HepG2 (cell line): ENCODE results near the gene EIF3A. TPM values are rescaled to one million over a fixed set of nuclear protein-coding genes. Genes with fewer than 3 reads are reported as not detected.

Experiments
- DDIT3 ChIP-seq: sonication (generic); formaldehyde crosslinking; IDR thresholded peaks from 2 replicates; pipeline ENCODE4 v1.4.0; 2020; ENCODE audit warnings: mild to moderate bottlenecking, missing genetic modification reagents
- EHMT2 ChIP-seq: fragments of 200-600 bp; sonication (generic); IDR thresholded peaks from 2 replicates; pipeline ENCODE4 v1.7.0; 2017; ENCODE audit warnings: antibody characterized with exemption, low read depth, low read length, borderline replicate concordance
- FOSL1 ChIP-seq: sonication (generic); formaldehyde crosslinking; IDR thresholded peaks from 2 replicates; pipeline ENCODE4 v1.9.0; 2021; ENCODE audit warnings: missing genetic modification reagents, borderline replicate concordance
- FOXO1 ChIP-seq: sonication (generic); formaldehyde crosslinking; IDR thresholded peaks from 2 replicates; pipeline ENCODE4 v1.4.0; 2020; ENCODE audit warnings: missing genetic modification reagents
- GMEB1 ChIP-seq: sonication (generic); formaldehyde crosslinking; IDR thresholded peaks from 2 replicates; pipeline ENCODE4 v1.5.1; 2020; ENCODE audit warnings: missing genetic modification reagents, mild to moderate bottlenecking, borderline replicate concordance
- IKZF4 ChIP-seq: sonication (generic); formaldehyde crosslinking; IDR thresholded peaks from 2 replicates; pipeline ENCODE4 v1.5.1; 2020; ENCODE audit warnings: borderline replicate concordance, mild to moderate bottlenecking, low read depth, missing genetic modification reagents; ENCODE audit errors: not compliant biosample characterization
- KDM2A ChIP-seq: sonication (generic); formaldehyde crosslinking; IDR thresholded peaks from 2 replicates; pipeline ENCODE4 v1.4.0; 2020; ENCODE audit warnings: low read depth, missing genetic modification reagents, borderline replicate concordance
- KDM4B ChIP-seq: sonication (generic); formaldehyde crosslinking; IDR thresholded peaks from 2 replicates; pipeline ENCODE4 v1.4.0; 2020; ENCODE audit warnings: missing genetic modification reagents
- MIER3 ChIP-seq: IDR thresholded peaks from 2 replicates; pipeline ENCODE4 v1.6.1; 2016; ENCODE audit warnings: missing compliant biosample characterization, borderline replicate concordance
- MXI1 ChIP-seq: IDR thresholded peaks from 3 replicates; pipeline ENCODE4 v1.6.1; 2012; ENCODE audit warnings: low read depth, low read length, inconsistent platforms, borderline replicate concordance
- NBN ChIP-seq: fragments of 450-650 bp; conservative IDR thresholded peaks from 2 replicates; pipeline ENCODE4 v1.6.1; 2017
- PRPF4 ChIP-seq: fragments of 200-400 bp; formaldehyde crosslinking; IDR thresholded peaks from 2 replicates; pipeline ENCODE4 v1.6.1; 2016; ENCODE audit warnings: low read length, low read depth; ENCODE audit not compliant: poor library complexity, severe bottlenecking
- RAD21 ChIP-seq: fragments of 450-650 bp; formaldehyde crosslinking; IDR thresholded peaks from 2 replicates; pipeline ENCODE4 v1.5.0; 2020; ENCODE audit warnings: mild to moderate bottlenecking
- RBM22 ChIP-seq: fragments of 200-400 bp; formaldehyde crosslinking; optimal IDR thresholded peaks from 2 replicates; pipeline ENCODE3; 2017; ENCODE audit warnings: mild to moderate bottlenecking, low read length, moderate library complexity
- RELA ChIP-seq: sonication (generic); formaldehyde crosslinking; IDR thresholded peaks from 2 replicates; pipeline ENCODE4 v1.4.0; 2020; ENCODE audit warnings: missing genetic modification reagents
- SMC3 ChIP-seq: IDR thresholded peaks from 2 replicates; pipeline ENCODE4 v1.6.1; 2011; ENCODE audit warnings: low read length, improper control_type of control experiment
- SP1 ChIP-seq, 2 experiments: fragments of 450-650 bp in 1 of 2; sonication (generic) in 1 of 2; formaldehyde crosslinking in 1 of 2; IDR thresholded peaks; 2 replicates each; pipeline versions ENCODE4 v1.4.0 to v1.6.1; 2016 to 2020; ENCODE audit warnings: missing genetic modification reagents in 1 of 2
- SRSF9 ChIP-seq: fragments of 200-400 bp; formaldehyde crosslinking; IDR thresholded peaks from 2 replicates; pipeline ENCODE4 v1.6.1; 2018; ENCODE audit warnings: borderline replicate concordance, mild to moderate bottlenecking, low read depth, low read length; ENCODE audit not compliant: insufficient read depth, poor library complexity, severe bottlenecking
- SUZ12 ChIP-seq: fragments of 150-350 bp; IDR thresholded peaks from 2 replicates; pipeline ENCODE4 v1.6.1; 2014; ENCODE audit warnings: low read depth, low read length
- ZBTB3 ChIP-seq: sonication (generic); formaldehyde crosslinking; IDR thresholded peaks from 2 replicates; pipeline ENCODE4 v1.4.0; 2020; ENCODE audit warnings: low read depth, mild to moderate bottlenecking, moderate library complexity, missing genetic modification reagents, borderline replicate concordance
- ZEB1 ChIP-seq: IDR thresholded peaks from 2 replicates; pipeline ENCODE4 v1.6.1; 2012; ENCODE audit warnings: mild to moderate bottlenecking, low read depth, inconsistent platforms; ENCODE audit not compliant: insufficient replicate concordance
- ZFP36L1 ChIP-seq: sonication (generic); formaldehyde crosslinking; IDR thresholded peaks from 2 replicates; pipeline ENCODE4 v1.8.0; 2022; ENCODE audit warnings: mild to moderate bottlenecking, missing genetic modification reagents, moderate library complexity
- ZMYM3 ChIP-seq: sonication (generic); formaldehyde crosslinking; IDR thresholded peaks from 2 replicates; pipeline ENCODE4 v1.5.1; 2020; ENCODE audit warnings: mild to moderate bottlenecking, missing genetic modification reagents
- ZNF24 ChIP-seq: fragments of 450-650 bp; IDR thresholded peaks from 2 replicates; pipeline ENCODE4 v1.6.1; 2017; ENCODE audit warnings: antibody characterized with exemption, mild to moderate bottlenecking
- ZNF557 ChIP-seq: sonication (generic); formaldehyde crosslinking; IDR thresholded peaks from 2 replicates; pipeline ENCODE4 v1.4.0; 2020; ENCODE audit warnings: missing genetic modification reagents
- ZNF674 ChIP-seq: sonication (generic); formaldehyde crosslinking; IDR thresholded peaks from 2 replicates; pipeline ENCODE4 v1.5.0; 2020; ENCODE audit warnings: low read depth, mild to moderate bottlenecking, missing genetic modification reagents
- ZNF773 ChIP-seq: sonication (generic); formaldehyde crosslinking; IDR thresholded peaks from 2 replicates; pipeline ENCODE4 v1.4.0; 2020; ENCODE audit warnings: missing genetic modification reagents, borderline replicate concordance
- ZNF883 ChIP-seq: sonication (generic); formaldehyde crosslinking; IDR thresholded peaks from 2 replicates; pipeline ENCODE4 v1.5.1; 2020; ENCODE audit warnings: mild to moderate bottlenecking, missing genetic modification reagents; ENCODE audit errors: not compliant biosample characterization
- polyA plus RNA-seq, 8 experiments: library from polyadenylated mRNA; depleted of rRNA in 3 of 8; stranded (reverse) in 7 of 8; unstranded in 1 of 8; fragments of >200 nt; fragmentation: Illumina TruSeq in 4 of 8; extraction: Trizol in 4 of 8; gene quantifications; 2 replicates each; pipeline versions ENCODE4 v1.2.1 to v1.2.3, GENCODE V29; 2011 to 2016; ENCODE audit warnings: low read depth in 4 of 8, missing spikeins in 1 of 8, mixed read lengths in 1 of 8; ENCODE audit not compliant: insufficient read depth in 1 of 8
- total RNA-seq, 5 experiments: library from RNA; depleted of rRNA; stranded (reverse); fragments of >200 nt; fragmentation: Illumina TruSeq; extraction: Trizol; gene quantifications; 2 replicates each; pipeline ENCODE4 v1.2.3, GENCODE V29; 2016; ENCODE audit warnings: low read depth in 1 of 5
- TF ChIP-seq, protein P1 (sequence below): sonication (generic); formaldehyde crosslinking; IDR thresholded peaks from 2 replicates; pipeline ENCODE4 v1.8.1; 2023; ENCODE audit warnings: mild to moderate bottlenecking, moderate library complexity, missing genetic modification reagents

Gene EIF3A
- total and polyA plus RNA-seq, 2 of the 13 experiments (the other 11 are each of a cell fraction or from before 2014, with no cell fraction given), result 25.6 to 117 TPM

- TF ChIP-seq IKZF4 (no peak), RELA (CRISPR knock-in tag) (no peak), SMC3 (no peak), DDIT3 (CRISPR knock-in tag) (no peak), ZNF773 (CRISPR knock-in tag) (0 out of 2 replicates have a peak, but pooled peaks have one; percentile 82), FOXO1 (CRISPR knock-in tag) (no peak), EHMT2 (no peak), ZEB1 (no peak), ZNF557 (CRISPR knock-in tag) (no peak), RBM22 (peak; percentile 98), NBN (no peak), ZNF24 (no peak), MIER3 (CRISPR knock-in tag) (no peak), ZMYM3 (CRISPR knock-in tag) (no peak), ZFP36L1 (CRISPR knock-in tag) (no peak), ZNF883 (CRISPR knock-in tag) (no peak), PRPF4 (no peak), SUZ12 (no peak), SRSF9 (no peak), ZBTB3 (CRISPR knock-in tag) (no peak), SP1 (IDR thresholded peaks at IDR 0.05) (no peak), SP1 (CRISPR knock-in tag; IDR thresholded peaks at IDR 0.05) (no peak), KDM4B (CRISPR knock-in tag) (no peak), RAD21 (CRISPR knock-in tag) (no peak; the same call in none of the 2 replicates), MXI1 (peak; percentile 61; the same call in 1 of the 3 replicates), FOSL1 (CRISPR knock-in tag) (no peak), ZNF674 (CRISPR knock-in tag) (no peak), GMEB1 (CRISPR knock-in tag) (no peak), KDM2A (CRISPR knock-in tag) (peak; percentile 94)
- TF ChIP-seq, protein P1, sequence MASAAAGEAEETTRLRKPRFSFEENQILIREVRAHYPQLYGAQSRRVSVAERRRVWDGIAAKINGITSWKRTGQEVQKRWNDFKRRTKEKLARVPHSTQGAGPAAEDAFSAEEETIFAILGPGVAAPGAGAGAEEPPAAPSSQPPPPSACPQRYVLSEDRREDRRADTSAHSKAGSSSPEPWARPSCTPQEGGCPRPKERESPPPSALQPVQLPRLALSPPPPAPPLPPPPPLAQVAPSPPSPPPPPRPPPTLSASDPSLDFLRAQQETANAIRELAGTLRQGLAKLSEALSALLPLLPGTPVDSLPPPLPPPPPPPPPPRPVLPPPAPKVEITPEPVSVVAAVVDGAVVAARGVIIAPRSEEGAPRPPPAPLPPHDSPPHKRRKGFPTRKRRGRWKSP (CRISPR knock-in tag), result no peak
Observed at GRCh38 chr10:119030421-119031250, 50.0 kb downstream of the EIF3A start (continued).
